Colonic mucosa (tissue), 4 donors: ENCODE results near the gene MTERF4. TPM values are rescaled to one million over a fixed set of nuclear protein-coding genes. Genes with fewer than 3 reads are reported as not detected.
"Not testable (repeated sequence)": the region's sequence is repeated elsewhere in the genome, so short reads cannot be mapped to it uniquely, and the experiment has no call there.

Experiments
- DNase-seq: peaks from one replicate; pipeline ENCODE4 v3.0.0-alpha.2; 2020
- H3K27ac ChIP-seq: fragments of 200-600 bp; one replicate; pipeline ENCODE4 v1.8.0; 2021
- H3K27me3 ChIP-seq: fragments of 200-600 bp; one replicate; pipeline ENCODE4 v1.8.0; 2021
- H3K36me3 ChIP-seq: fragments of 200-600 bp; one replicate; pipeline ENCODE4 v1.8.0; 2021
- H3K4me1 ChIP-seq: fragments of 200-600 bp; one replicate; pipeline ENCODE4 v1.8.0; 2021; ENCODE audit warnings: mild to moderate bottlenecking
- H3K4me3 ChIP-seq: fragments of 200-600 bp; one replicate; pipeline ENCODE4 v1.8.0; 2021
- H3K9ac ChIP-seq, 2 donors: one replicate each; pipeline ENCODE4 v1.7.0; 2013; ENCODE audit warnings: control low read depth in 2 of 2, low read depth in 2 of 2, low read length in 2 of 2
- H3K9me3 ChIP-seq: fragments of 200-600 bp; one replicate; pipeline ENCODE4 v1.8.0; 2021
- CTCF ChIP-seq: fragments of 200-600 bp; IDR thresholded peaks from one replicate; pipeline ENCODE4 v1.8.0; 2022; ENCODE audit warnings: antibody characterized with exemption, mild to moderate bottlenecking
- intact Hi-C: fragments of 100-400 bp; cut with DNase I; formaldehyde crosslinking; loops from one replicate; pipeline ENCODE4 v1.14.1; 2022
- total RNA-seq, 2 donors: library from RNA; stranded (reverse); fragmentation: NEBNext Ultra II Directional in 1 of 2; extraction: Animal tissue kit (Norgen Biotek cat#: 25700) in 1 of 2; gene quantifications; one replicate each; pipeline ENCODE4 v1.2.1, GENCODE V29; 2021
- donor health status: healthy.
- donor health status: DM: no; HTN: no; CAD: no.
- donor health status: DM: no; HTN: no; CAD: no.

Gene MTERF4
- total RNA-seq, 2 donors from 2014 or later = 20.2 to 25.5 TPM

GRCh38 chr2:241094172-241094571, 7.9 kb downstream of the MTERF4 start:
- no peak for TF ChIP-seq CTCF
- H3K9me3 ChIP-seq = no peaks in the 10 kb centered on the region
- no peak overlapping the region for H3K9ac ChIP-seq
- intact Hi-C loops = no loop called here
- H3K36me3 ChIP-seq = peaks cover 12% of the 10 kb centered on the region
- H3K27ac ChIP-seq = no peak overlapping the region
- no peaks in the 10 kb centered on the region for H3K4me1 ChIP-seq
- DNase-seq = no peak
- H3K4me3 ChIP-seq = no peak overlapping the region
- H3K27me3 ChIP-seq = no peaks in the 10 kb centered on the region

GRCh38 chr2:241093133-241093781, 8.8 kb downstream of the MTERF4 start:
- intact Hi-C loops, DNase-seq, H3K9me3 ChIP-seq, H3K4me3 ChIP-seq, H3K27ac ChIP-seq, H3K4me1 ChIP-seq, H3K27me3 ChIP-seq, H3K9ac ChIP-seq: not testable (repeated sequence)
- H3K36me3 ChIP-seq = peaks cover 12% of the 10 kb centered on the region

- Histone ChIP-seq H3K36me3 (peaks cover 12% of the 10 kb centered on the region), H3K27me3 (no peaks in the 10 kb centered on the region), H3K27ac (no peak overlapping the region), H3K9me3 (no peaks in the 10 kb centered on the region), H3K4me3 (no peak overlapping the region), H3K9ac (no peak overlapping the region), H3K4me1 (no peaks in the 10 kb centered on the region)
- intact Hi-C loops = no loop called here
- no peak for TF ChIP-seq CTCF
- no peak for DNase-seq
Measured at GRCh38 chr2:241092677-241093076, 9.4 kb downstream of the MTERF4 start.

DNA sequence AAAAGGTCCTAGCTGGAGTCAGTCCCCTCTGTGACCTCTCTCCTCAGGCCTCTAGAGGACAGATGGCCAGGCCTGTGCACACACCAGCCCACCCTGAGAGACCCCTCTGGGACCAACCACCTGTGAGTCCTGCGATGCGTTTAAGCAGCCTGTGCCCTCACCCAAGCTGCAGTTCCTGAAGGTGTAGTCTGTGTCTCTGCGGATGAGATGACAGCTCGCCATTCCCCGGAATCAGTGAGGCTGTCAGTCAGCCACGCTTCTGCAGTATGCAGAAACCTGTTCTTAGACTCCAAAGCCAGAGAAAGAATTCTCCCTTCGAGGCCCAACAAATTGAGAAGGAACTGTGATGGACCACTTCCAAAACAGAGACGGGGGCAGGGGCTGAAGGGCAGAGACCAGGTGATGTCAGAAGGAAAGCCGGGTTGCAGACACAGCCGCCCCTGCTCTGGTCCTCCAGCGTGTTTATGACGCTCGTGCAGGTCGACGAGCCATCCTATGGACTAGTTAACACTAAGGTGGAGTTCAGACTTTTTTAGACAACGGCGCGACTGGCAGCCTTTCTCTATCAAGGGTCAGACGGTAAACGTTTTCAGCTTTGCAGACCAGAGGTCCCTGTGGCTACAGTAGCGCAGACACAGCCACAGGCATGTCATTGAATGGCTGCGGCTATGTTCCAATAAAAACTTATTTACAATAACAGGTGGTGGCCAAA, 10.2 kb downstream of the MTERF4 start:
- no peak for TF ChIP-seq CTCF
- no peak for DNase-seq
- intact Hi-C loops = no loop called here

GRCh38 chr2:241091201-241091600, 10.9 kb downstream of the MTERF4 start:
- intact Hi-C loops = no loop called here
- no peaks in the 10 kb centered on the region for H3K27me3 ChIP-seq
- peaks cover 12% of the 10 kb centered on the region for H3K36me3 ChIP-seq
- H3K4me3 ChIP-seq = no peak overlapping the region
- DNase-seq = no peak
- H3K9ac ChIP-seq = no peak overlapping the region
- no peaks in the 10 kb centered on the region for H3K4me1 ChIP-seq
- H3K27ac ChIP-seq = no peak overlapping the region
- TF ChIP-seq CTCF = no peak
- H3K9me3 ChIP-seq = no peaks in the 10 kb centered on the region

More for the DNA sequence above, 10.2 kb downstream of the MTERF4 start:
- Histone ChIP-seq H3K27me3 (no peaks in the 10 kb centered on the region), H3K9ac (no peak overlapping the region), H3K4me3 (no peak overlapping the region), H3K9me3 (no peaks in the 10 kb centered on the region), H3K36me3 (peaks cover 12% of the 10 kb centered on the region), H3K27ac (no peak overlapping the region), H3K4me1 (no peaks in the 10 kb centered on the region)
